Fibroblast of skin of scalp (primary cell): ENCODE results near the gene NUAK2.
"Not testable (repeated sequence)": the region's sequence is repeated elsewhere in the genome, so short reads cannot be mapped to it uniquely, and the experiment has no call there.

Experiments
- DNase-seq: peaks from one replicate; pipeline ENCODE4 v3.0.0-alpha.2; 2013

Gene NUAK2

GRCh38 chr1:205294934-205295333, 26.6 kb downstream of the NUAK2 start:
- DNase-seq = no peak

DNA sequence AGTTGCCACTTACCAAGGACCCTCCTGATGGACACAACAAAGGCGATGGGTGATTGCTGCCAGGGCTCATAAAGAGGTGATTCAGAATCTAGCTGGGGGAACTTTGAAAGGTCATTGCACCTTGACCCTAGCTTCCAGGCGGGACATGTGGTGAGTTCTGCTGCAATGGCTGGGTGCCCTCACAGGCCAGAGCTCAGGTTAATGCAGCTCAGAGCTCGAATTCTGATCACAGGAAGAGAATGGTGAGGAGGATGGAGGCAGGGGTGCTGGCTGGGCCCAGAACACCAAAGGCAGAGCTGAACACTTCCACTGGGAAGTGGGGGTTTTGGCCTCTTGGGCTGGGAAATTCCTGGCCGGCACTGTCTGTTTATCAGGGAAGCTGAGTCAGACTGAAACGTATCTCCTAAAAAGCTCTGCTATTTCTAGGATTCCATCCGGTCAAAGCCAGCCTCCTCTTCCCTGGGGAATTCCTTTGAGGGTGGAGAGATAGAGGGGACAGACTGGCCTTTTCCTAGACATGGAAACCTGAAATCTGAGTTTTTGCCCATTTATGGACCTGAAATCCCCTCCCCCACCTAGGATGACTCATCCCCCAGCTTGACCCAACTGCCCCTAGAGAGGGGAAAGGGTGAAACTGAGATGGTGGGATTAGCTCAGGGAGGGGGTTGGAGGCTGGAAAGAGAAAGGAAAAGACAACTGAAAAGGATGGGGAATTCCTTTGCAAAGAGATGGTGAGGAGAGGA, 27.2 kb downstream of the NUAK2 start:
- peak; percentile 98 for DNase-seq

DNA sequence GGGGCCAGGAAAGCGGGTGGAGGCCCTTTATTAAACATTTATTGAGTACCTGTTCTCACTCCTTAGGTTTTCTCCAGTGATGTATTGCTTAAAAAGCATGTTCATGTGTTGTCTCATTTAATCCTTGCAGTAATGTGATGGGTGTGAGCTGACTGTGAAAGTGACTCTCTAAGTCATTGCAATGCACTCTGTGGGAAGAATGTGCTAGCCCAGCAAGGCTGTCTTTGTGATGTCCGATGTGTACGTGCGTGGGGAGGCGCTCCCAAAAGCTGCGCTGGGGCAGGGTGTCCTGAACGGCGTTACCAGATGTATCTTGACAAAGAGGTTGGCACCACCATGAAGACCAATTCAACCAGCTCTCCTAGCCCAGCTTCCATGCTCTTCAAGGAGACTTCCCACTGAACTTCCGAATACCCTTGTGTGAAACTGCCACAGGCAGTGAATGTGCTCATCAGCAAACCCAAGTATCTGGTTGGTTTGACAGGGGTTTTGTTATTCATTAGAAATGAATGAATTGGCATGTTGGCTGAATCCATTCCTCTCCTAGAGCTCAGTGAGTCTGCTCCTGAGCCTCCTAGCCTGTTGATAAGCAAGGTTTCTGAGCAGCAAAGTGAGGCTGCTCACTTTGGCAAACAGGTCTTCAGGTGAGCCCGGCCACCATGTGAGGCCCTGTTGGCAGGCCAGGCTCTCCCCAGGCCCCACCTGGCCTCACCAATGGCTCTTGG, 28.0 kb downstream of the NUAK2 start:
- DNase-seq = peak; percentile 39

DNA sequence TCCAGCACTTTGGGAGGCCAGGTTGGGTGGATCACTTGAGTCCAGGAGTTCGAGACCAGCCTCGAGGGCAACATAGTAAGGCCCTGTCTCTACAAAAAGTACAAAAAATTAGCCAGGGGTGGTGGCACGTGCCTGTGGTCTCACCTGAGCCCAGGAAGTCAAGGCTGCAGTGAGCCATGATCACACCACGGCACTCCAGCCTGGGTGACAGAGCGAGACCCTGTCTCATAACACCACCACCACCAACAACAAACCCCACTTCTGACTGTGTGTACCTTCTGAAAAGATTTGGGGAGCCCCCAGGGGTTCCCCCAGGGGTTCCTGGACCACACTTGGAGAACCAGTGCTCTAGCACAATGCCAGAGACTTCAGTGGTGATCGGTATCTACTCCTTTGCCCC, 29.9 kb downstream of the NUAK2 start:
- no peak for DNase-seq

DNA sequence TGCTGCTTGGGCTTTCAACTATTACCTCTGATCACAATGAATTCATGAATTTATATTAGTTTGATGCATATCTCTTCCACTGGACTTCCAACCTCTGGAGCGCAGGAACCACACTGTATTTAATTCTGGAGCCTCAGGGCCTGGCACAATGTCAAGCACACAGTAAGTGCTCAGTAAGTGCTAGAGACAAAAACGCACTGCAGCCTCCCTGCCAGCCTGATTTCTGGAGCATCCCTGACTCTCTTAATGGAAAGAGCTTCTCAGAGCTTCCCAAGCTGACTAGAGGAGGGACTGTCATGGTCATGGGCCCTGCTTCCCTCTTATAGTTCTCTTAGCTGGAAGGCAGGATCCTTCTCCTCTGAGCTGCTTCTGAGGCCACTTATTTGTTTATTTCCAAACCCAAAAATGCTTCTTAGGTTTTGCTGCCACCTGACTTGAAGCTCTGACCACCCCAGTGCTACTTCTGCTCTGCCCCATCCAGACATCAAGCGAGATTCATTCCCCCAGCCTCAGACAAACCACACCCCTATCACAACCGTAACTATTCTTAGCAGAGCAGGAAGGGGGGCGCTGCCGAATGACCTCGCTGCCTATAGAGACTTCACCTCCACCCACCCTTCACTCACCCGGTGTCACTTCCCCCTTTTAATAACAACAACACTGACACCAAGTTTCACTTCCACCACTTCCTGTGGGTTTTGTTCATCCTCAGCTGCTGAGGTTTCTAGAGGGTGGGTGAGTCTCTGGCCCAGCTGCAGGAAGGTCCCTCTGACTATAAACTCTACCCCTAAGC, 33.6 kb downstream of the NUAK2 start:
- DNase-seq = peak; percentile 50

GRCh38 chr1:205287076-205287475, 34.5 kb downstream of the NUAK2 start:
- DNase-seq = no peak

DNA sequence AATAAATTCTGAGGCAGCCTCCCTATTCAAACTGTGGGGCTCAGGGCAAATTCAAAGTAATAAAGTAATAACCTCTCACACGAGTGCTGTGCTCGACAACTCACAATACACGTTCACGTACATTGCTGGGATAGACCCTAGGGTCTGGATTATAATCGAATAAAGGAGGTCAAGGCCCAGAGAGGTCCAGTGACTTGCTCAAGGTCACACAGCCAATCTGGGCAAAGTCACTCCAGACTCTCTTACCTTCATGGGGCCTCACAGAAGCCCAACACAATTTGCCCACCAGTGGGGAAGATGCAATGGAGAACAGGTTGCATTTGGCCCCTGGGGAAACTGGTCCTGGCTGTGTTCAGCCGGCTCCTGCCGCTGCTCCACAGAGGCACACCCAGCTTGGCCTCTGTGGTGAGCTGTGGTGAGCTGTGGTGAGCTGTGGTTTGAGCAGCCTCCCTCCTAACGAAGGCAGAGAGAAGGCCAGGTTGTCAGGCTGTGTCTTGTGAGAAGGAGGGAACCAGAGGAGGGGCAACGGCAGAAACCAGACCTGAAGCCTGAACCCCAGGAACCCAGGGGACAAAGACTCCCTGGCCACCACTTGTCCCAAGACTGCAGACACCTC, 35.1 kb downstream of the NUAK2 start:
- peak; percentile 39 for DNase-seq

- DNase-seq = peak; percentile 46
Measured at GRCh38 chr1:205285381-205286101, 36.0 kb downstream of the NUAK2 start.

- DNase-seq = peak; percentile 99
Measured at GRCh38 chr1:205284420-205285144, 37.0 kb downstream of the NUAK2 start.

GRCh38 chr1:205283270-205284147, 38.0 kb downstream of the NUAK2 start:
- no peak for DNase-seq

GRCh38 chr1:205280666-205281395, 40.7 kb downstream of the NUAK2 start:
- not testable (repeated sequence) for DNase-seq

DNA sequence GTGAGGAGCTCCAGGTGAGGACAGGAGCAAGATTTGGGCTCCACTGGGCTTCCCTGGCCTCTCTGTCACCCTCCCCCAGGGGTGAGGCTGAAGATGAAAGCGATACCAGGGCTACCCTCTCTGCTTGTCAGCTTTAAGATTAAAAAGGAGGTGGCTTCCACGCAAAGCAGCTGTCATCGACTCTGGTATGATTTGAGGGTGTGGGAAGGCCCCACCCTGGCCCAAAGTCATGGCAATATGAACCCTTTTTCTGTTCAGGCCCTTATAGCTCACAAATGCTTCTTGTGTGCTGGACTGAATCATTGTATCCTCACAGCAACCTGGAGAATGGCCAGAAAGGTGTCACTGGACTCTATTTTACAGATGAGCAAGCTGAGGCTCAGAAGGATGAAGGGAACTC, 41.6 kb downstream of the NUAK2 start:
- DNase-seq = no peak

DNA sequence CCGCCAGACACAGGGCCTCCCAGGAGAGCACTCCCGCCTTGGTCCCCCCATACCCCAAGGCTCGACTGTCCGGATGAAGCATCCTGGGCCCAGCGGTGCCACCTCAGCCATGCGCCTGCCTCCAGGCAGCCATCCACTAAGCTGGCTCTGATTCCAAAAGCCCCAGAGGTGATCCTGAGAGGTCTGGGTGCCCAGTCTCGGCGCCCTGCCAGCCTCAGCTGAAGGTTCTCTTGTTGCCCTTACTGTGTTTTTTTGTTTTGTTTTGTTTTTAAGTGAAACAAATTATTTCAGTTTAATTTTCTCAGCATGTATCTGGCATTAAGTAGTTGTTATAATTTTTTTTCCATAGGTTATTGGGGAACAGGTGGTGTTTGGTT, 44.9 kb downstream of the NUAK2 start:
- DNase-seq = no peak

GRCh38 chr1:205275916-205276688, 45.4 kb downstream of the NUAK2 start:
- no peak for DNase-seq

DNA sequence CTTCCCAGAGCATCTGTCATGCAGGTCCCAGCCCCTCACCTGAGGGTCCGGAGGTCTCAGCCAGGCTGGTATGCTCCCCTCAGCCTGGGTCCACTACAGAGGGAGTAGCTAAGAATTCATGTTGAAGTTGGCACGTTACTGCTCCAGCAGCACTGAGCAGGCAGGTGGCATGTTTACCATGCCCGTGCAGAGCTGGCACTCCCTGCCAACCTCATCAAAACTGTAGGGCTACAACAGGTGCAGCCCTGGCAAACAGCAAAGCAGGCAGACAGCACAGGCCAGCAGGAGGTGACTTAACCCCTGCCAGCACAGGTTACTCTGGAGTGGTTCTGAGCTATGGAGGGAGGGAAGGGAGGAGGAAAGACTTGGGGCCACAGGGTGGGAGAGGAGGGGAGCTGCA, 46.4 kb downstream of the NUAK2 start:
- DNase-seq = no peak

- no peak for DNase-seq
Measured at GRCh38 chr1:205274041-205274691, 47.4 kb downstream of the NUAK2 start.

- DNase-seq = peak; percentile 70
Measured at GRCh38 chr1:205273551-205273982, 48.0 kb downstream of the NUAK2 start.

DNA sequence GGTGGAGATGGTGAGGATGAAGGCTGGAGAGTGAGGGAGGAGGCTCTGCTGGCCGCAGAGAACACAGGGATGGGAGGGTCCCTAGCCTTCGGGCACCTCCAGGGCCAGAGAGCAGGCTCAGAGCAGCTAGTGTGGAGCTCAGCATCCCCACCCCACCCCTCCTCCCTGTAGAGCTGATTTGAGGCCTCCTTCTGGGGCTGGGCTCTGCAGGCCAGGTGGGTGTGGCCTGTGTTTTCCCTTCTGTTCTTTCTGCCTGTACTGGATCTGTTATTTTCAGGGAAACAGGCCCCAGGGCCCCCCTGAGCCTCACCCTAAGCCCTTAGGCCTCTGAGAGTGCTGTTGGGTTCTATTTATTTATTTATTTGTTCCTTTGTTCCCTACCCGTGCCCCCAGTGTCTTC, 49.0 kb downstream of the NUAK2 start:
- DNase-seq = no peak
